ENCODE data around the gene NARF.

The NARF gene

DNA sequence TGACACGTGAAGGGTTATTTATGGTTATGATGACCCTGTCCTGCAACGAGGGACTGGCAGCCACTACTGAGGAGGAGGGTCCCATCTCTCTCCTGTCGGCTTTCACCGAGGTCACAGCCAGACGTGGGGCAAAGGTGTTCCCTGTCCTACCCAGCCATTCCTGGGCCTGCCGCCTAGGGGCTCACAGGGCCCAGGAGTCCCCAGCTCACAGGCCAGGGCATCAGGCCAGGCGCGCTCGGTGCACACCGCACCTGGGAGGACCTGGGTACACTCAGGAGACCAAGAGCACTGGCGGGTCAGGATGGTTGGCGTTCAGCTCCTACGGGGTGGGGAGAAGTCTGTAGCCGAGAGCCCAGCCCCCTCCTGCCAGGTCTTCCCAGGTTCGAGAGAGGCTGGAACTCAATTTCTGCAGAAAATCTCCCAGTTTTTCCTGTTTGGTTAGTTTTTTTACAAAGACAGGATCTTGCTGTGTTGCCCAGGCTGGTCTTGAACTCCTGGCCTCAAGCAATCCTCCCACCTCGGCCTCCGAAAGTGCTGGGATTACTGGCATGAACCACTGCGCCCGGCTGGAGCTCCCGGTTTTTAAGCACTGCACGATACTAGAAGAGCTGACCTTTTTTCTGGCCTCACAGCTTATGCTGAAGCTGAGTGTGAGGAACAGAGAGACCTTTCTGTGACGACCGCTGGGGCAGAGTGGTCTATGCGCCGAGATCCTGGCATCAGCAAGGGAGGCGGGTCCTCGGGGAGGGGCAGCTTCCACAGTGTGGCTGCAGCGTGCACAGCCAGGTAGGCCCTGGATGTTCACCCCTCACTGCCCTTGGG is 15.7 kb upstream of the NARF start:
- Histone ChIP-seq H3K79me2 (no peaks in the 10 kb centered on the region), H3K4me2 (ENCODE audit: low read length) (no peak overlapping the region), H3K36me3 (ENCODE audit: control insufficient read depth, insufficient read depth, low read length) (no peaks in the 10 kb centered on the region), H3K27me3 (ENCODE audit: control insufficient read depth, insufficient read depth, low read length) (no peaks in the 10 kb centered on the region), H2AFZ (no peak overlapping the region), H3K9me3 (ENCODE audit: control insufficient read depth, low read length) (no peaks in the 10 kb centered on the region), H3K4me1 (peaks cover 15% of the 10 kb centered on the region), H3K9ac (no peak overlapping the region), H3K27ac (no peak overlapping the region), H3K4me3 (ENCODE audit: low read depth, low read length) (no peak overlapping the region)
- TF ChIP-seq, protein P1, sequence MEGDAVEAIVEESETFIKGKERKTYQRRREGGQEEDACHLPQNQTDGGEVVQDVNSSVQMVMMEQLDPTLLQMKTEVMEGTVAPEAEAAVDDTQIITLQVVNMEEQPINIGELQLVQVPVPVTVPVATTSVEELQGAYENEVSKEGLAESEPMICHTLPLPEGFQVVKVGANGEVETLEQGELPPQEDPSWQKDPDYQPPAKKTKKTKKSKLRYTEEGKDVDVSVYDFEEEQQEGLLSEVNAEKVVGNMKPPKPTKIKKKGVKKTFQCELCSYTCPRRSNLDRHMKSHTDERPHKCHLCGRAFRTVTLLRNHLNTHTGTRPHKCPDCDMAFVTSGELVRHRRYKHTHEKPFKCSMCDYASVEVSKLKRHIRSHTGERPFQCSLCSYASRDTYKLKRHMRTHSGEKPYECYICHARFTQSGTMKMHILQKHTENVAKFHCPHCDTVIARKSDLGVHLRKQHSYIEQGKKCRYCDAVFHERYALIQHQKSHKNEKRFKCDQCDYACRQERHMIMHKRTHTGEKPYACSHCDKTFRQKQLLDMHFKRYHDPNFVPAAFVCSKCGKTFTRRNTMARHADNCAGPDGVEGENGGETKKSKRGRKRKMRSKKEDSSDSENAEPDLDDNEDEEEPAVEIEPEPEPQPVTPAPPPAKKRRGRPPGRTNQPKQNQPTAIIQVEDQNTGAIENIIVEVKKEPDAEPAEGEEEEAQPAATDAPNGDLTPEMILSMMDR (IDR thresholded peaks at IDR 0.05) = no peak

DNA sequence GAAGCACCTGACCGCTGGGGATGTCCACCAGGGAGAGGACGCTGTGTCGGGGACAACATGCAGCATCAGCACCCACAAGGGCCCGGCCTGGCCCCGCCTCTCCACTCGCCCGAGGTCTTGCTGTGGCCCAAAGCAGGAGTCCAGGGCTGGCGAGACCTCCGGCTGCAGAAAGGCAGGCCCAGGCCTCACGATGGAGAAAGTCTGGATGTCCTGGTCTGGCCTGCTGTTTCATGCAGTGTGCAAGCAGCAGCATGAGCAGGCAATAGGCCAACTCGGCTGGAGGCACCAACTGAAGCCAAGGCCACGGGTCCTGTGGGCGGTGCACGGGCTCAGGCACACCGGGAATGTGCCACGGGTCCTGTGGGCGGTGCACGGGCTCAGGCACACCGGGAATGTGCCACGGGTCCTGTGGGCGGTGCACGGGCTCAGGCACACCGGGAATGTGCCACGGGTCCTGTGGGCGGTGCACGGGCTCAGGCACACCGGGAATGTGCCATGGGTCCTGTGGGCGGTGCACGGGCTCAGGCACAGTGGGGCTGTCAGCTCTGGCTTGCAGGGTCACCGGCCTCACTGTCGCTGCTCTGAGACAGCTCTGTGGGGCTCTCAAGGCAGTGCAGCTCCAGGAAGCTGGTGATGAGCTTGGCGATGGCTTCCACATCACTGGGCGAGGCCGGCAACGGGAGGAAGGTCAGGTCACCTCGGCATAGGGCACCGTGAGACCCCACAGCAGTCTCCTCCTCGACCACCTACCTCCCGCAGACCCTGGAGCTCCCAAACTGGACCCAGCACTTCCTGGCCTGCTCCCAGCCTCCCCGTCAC is 14.9 kb upstream of the NARF start:
- H2AFZ ChIP-seq = no peak overlapping the region

DNA sequence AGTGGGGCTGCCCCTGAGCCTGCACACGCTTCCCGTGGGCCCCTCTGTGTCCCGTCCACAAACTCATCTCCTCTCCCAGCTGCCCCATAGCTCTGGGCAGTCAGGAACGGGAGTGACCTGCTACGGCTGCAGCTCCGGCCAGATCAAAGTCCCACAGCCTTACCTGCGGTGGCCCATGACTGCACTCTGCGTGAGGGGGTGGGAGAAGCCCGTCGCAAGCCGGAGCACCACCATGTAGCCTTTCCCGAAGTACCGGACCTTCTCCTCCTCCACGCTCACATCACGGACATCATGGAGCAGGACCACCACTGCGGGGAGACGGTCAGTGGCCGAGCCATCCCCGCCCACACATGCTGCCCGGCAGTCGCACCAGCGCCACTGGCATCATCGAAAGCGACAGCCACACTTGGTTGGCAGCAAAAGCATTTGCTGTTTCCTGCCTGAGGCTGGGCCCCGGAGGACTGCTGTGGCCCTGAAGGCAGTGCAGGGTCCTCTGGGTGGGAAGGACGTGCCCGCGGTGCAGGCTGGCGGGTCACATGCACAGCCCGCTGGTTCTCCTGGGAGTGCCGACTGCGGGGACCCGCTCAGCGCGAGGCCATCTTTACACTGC is 14.2 kb upstream of the NARF start:
- Histone ChIP-seq H2AFZ (no peak overlapping the region), H3K9ac (no peak overlapping the region), H3K4me3 (ENCODE audit: low read depth, low read length) (no peak overlapping the region), H3K4me1 (peaks cover 15% of the 10 kb centered on the region), H3K36me3 (ENCODE audit: control insufficient read depth, insufficient read depth, low read length) (no peaks in the 10 kb centered on the region), H3K9me3 (ENCODE audit: control insufficient read depth, low read length) (no peaks in the 10 kb centered on the region), H3K79me2 (no peaks in the 10 kb centered on the region), H3K4me2 (ENCODE audit: low read length) (no peak overlapping the region), H3K27ac (no peak overlapping the region), H3K27me3 (ENCODE audit: control insufficient read depth, insufficient read depth, low read length) (no peaks in the 10 kb centered on the region)
- TF ChIP-seq, protein P1 (IDR thresholded peaks at IDR 0.05) = no peak

More for the DNA sequence above, 14.9 kb upstream of the NARF start:
- no peak overlapping the region for H3K4me3 ChIP-seq (ENCODE audit: low read depth, low read length)
- H3K9ac ChIP-seq = no peak overlapping the region
- peaks cover 15% of the 10 kb centered on the region for H3K4me1 ChIP-seq
- TF ChIP-seq, protein P1 (IDR thresholded peaks at IDR 0.05) = no peak
- no peaks in the 10 kb centered on the region for H3K27me3 ChIP-seq (ENCODE audit: control insufficient read depth, insufficient read depth, low read length)
- no peak overlapping the region for H3K27ac ChIP-seq
- no peaks in the 10 kb centered on the region for H3K9me3 ChIP-seq (ENCODE audit: control insufficient read depth, low read length)
- no peaks in the 10 kb centered on the region for H3K36me3 ChIP-seq (ENCODE audit: control insufficient read depth, insufficient read depth, low read length)
- H3K79me2 ChIP-seq = no peaks in the 10 kb centered on the region
- no peak overlapping the region for H3K4me2 ChIP-seq (ENCODE audit: low read length)

DNA sequence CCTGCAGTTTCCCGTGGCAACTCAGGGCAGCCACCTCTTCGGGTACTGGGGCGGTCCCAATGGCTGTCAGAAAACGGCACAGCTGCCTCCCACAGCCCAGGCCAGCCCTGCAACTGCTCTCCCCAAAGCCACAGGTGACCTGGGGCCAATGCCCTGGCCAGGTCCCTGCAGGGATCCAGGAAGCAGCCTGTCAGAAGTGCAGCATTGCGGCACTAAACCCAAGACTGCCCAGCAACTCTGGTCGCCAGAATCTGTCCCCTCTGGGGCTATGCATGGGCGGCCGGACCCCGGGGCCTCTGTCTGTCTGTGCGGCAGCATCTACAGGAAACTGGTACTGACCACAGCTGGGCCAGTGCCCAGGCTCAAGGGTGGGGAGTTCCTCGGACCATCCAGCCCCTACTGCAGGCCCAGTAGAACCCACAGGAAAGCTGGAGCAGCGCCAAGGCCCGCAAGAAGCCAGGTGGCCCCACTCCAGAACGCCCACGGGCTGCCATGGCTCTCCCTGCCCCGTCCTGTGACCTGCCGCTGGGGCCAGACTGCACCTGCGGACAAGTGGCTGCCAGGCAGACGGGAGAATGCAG is 13.5 kb upstream of the NARF start:
- Histone ChIP-seq H3K79me2 (no peaks in the 10 kb centered on the region), H3K4me2 (ENCODE audit: low read length) (no peak overlapping the region), H3K36me3 (ENCODE audit: control insufficient read depth, insufficient read depth, low read length) (no peaks in the 10 kb centered on the region), H3K27me3 (ENCODE audit: control insufficient read depth, insufficient read depth, low read length) (no peaks in the 10 kb centered on the region), H2AFZ (no peak overlapping the region), H3K4me3 (ENCODE audit: low read depth, low read length) (no peak overlapping the region), H3K4me1 (peaks cover 15% of the 10 kb centered on the region), H3K9me3 (ENCODE audit: control insufficient read depth, low read length) (no peaks in the 10 kb centered on the region), H3K9ac (no peak overlapping the region), H3K27ac (no peak overlapping the region)
- TF ChIP-seq, protein P1 (IDR thresholded peaks at IDR 0.05) = no peak
